Transverse colon (tissue), 4 donors: ENCODE results near the gene LDLRAP1. TPM values are rescaled to one million over a fixed set of nuclear protein-coding genes. Genes with fewer than 3 reads are reported as not detected.
"Not testable (repeated sequence)": the region's sequence is repeated elsewhere in the genome, so short reads cannot be mapped to it uniquely, and the experiment has no call there.

Experiments
- DNase-seq: peaks from one replicate; pipeline ENCODE4 v3.0.0-alpha.2; 2019
- H3K27ac ChIP-seq, 4 donors: fragments of 200-600 bp; sonication (generic); 2 replicates each; pipeline ENCODE4 v1.5.1; 2016 to 2018; ENCODE audit warnings: inconsistent platforms in 4 of 4
- H3K27me3 ChIP-seq: fragments of 200-600 bp; sonication (generic); 2 replicates; pipeline ENCODE4 v1.5.1; 2017; ENCODE audit warnings: inconsistent platforms
- H3K36me3 ChIP-seq, 4 donors: fragments of 200-600 bp; sonication (generic); 2 replicates each; pipeline ENCODE4 v1.5.1; 2017 to 2019; ENCODE audit warnings: inconsistent platforms in 4 of 4
- H3K4me1 ChIP-seq, 4 donors: fragments of 200-600 bp; sonication (generic); 2 replicates each; pipeline ENCODE4 v1.5.1; 2017 to 2020; ENCODE audit warnings: inconsistent platforms in 4 of 4
- H3K4me3 ChIP-seq, 4 donors: fragments of 200-600 bp; sonication (generic); 1 replicate in 1 of 4; 2 replicates in 3 of 4; pipeline versions ENCODE4 v1.5.1 to v1.6.1; 2017 to 2019; ENCODE audit warnings: inconsistent platforms in 4 of 4
- H3K9me3 ChIP-seq, 2 donors: fragments of 200-600 bp; sonication (generic); 2 replicates each; pipeline ENCODE4 v1.5.1; 2017 to 2019; ENCODE audit warnings: inconsistent platforms in 2 of 2
- EP300 ChIP-seq: sonication (generic); formaldehyde crosslinking; IDR thresholded peaks from one replicate; pipeline ENCODE4 v1.6.1; 2017; ENCODE audit warnings: antibody characterized with exemption, low read depth
- POLR2A ChIP-seq: fragments of 450-650 bp; IDR thresholded peaks from one replicate; pipeline ENCODE4 v1.6.1; 2016; ENCODE audit warnings: antibody characterized with exemption, mild to moderate bottlenecking, moderate library complexity
- POLR2AphosphoS5 ChIP-seq, 3 donors: sonication (generic); formaldehyde crosslinking; IDR thresholded peaks; one replicate each; pipeline ENCODE4 v1.6.1; 2016; ENCODE audit warnings: antibody characterized with exemption in 3 of 3
- WGBS, 2 donors: methylation state at CpG; one replicate each; pipeline ENCODE4 v1.1.5; 2018; ENCODE audit warnings: low coverage in 1 of 2; 5-methylcytosine and 5-hydroxymethylcytosine counted together
- in situ Hi-C, 4 donors: fragments of 200-750 bp; cut with MboI; loops; one replicate each; pipeline versions ENCODE4 v1.15.0 to v1.15.1; 2017; ENCODE audit warnings: low sequenced_read_pairs in 3 of 4, low pct_ligation_motif_present in 1 of 4, low pct_unique_long_range_greater_than_20kb in 1 of 4
- intact Hi-C: fragments of 100-400 bp; cut with DNase I; formaldehyde crosslinking; loops from one replicate; pipeline ENCODE4 v1.15.1; 2023; ENCODE audit warnings: low total_unique reads
- total RNA-seq, 4 donors: library from RNA; depleted of rRNA; stranded (reverse); fragments of >200 nt; gene quantifications; one replicate each; pipeline ENCODE4 v1.1.0, GENCODE V29; 2016
- TF ChIP-seq, protein P1 (sequence below), 5 experiments: fragments of 200-600 bp in 3 of 5; fragments of 450-650 bp in 2 of 5; sonication (generic) in 3 of 5; IDR thresholded peaks; 1 replicate in 2 of 5; 2 replicates in 3 of 5; pipeline ENCODE4 v1.5.1; 2016 to 2017; ENCODE audit warnings: antibody characterized with exemption in 5 of 5, inconsistent platforms in 3 of 5, mild to moderate bottlenecking in 2 of 5, moderate library complexity in 1 of 5

The LDLRAP1 gene
- total RNA-seq, 4 donors from 2014 or later, result 24.9 to 75.6 (median 37.8) TPM

DNA sequence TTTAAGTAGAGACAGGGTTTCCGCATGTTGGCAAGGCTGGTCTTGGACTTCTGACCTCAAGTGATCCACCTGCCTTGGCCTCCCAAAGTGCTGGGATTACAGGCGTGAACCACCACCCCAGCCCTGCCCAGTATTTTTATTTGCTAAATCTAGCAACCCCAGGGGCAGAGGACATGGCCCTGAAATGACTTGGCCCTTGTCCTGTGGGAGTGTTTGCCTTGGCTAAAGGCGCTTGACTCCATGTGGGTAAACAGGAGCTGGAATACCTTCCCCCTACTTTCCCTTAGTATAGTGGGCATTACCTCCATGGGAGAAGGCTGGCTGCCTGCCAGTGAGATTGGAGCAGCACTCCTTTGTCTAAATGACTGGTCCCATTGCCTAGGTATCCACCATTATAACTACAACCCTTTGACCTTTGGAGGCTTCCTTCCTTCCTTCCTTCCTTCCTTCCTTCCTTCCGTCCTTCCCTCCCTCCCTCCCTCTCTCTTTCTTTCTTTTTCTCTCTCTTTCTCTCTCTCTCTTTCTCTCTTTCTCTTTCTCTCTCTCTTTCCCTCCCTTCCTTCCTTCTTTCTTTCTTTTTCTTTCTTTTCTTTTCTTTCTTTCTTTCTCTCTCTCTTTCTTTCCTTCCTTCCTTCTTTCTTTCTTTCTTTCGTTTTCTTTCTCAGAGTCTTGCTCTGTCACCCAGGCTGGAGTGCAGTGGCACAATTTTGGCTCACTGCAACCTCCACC is 57.7 kb downstream of the LDLRAP1 start:
- H3K9me3 ChIP-seq, H3K27me3 ChIP-seq, H3K36me3 ChIP-seq, H3K4me3 ChIP-seq, intact Hi-C loops, H3K4me1 ChIP-seq: not testable (repeated sequence)
- in situ Hi-C loops, result loop anchor here in 1 of 4 donors (25.0 kb wide), 1 partner anchor 186 kb away; no protein-coding TSS in a partner anchor
- peak in 1 of 3 donors; percentile 19 for TF ChIP-seq POLR2AphosphoS5 (IDR thresholded peaks at IDR 0.05)
- 60 to 80% methylated on average over 2 to 5 of the region's 5 CpGs for WGBS, 2 donors
- peak; percentile 70 for DNase-seq
- peak overlapping the region in 1 of 4 donors; percentile 20 for H3K27ac ChIP-seq

- H3K36me3 ChIP-seq, H3K4me3 ChIP-seq, intact Hi-C loops, DNase-seq, H3K9me3 ChIP-seq, H3K27me3 ChIP-seq, H3K27ac ChIP-seq: not testable (repeated sequence)
- 99% methylated on average over 14 of the region's 55 CpGs; no CpG with 5 or more reads in 1 of the 2 donors for WGBS, 2 donors
- peaks cover 0 to 12% (median 2%) of the 10 kb centered on the region in 4 donors for H3K4me1 ChIP-seq
- in situ Hi-C loops, result loop anchor here in 1 of 4 donors (25.0 kb wide), 1 partner anchor 183 kb away; no protein-coding TSS in a partner anchor
Observed at GRCh38 chr1:25603779-25604538, 60.6 kb downstream of the LDLRAP1 start.

DNA sequence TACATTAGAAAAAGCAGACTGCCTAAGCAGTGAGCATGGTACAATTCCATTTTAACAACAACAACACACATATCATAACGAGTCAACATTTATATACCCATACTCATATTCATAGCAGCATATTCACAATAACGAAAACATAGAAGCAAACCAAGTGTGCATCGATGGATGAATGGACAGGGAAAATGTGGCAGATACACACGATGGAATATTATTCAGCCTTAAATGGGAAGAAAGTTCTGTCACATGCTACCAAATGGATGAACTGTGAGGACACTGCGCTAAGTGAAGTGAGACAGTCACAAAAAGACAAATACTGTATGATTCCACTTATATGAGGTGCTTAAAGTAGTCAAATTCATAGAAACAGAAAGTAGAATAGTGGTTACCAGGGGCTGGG is 63.7 kb downstream of the LDLRAP1 start:
- no peaks in the 10 kb centered on the region for H3K36me3 ChIP-seq
- in situ Hi-C loops, result loop anchor here in 1 of 4 donors (25.0 kb wide), 1 partner anchor 180 kb away; no protein-coding TSS in a partner anchor
- 89 to 90% methylated on average over 4 to 5 of the region's 5 CpGs for WGBS, 2 donors

GRCh38 chr1:25608488-25609178 is 65.2 kb downstream of the LDLRAP1 start:
- H3K4me1 ChIP-seq, result peaks cover 3 to 18% (median 7%) of the 10 kb centered on the region in 4 donors
- H3K36me3 ChIP-seq, result no peaks in the 10 kb centered on the region
- TF ChIP-seq, protein P1, sequence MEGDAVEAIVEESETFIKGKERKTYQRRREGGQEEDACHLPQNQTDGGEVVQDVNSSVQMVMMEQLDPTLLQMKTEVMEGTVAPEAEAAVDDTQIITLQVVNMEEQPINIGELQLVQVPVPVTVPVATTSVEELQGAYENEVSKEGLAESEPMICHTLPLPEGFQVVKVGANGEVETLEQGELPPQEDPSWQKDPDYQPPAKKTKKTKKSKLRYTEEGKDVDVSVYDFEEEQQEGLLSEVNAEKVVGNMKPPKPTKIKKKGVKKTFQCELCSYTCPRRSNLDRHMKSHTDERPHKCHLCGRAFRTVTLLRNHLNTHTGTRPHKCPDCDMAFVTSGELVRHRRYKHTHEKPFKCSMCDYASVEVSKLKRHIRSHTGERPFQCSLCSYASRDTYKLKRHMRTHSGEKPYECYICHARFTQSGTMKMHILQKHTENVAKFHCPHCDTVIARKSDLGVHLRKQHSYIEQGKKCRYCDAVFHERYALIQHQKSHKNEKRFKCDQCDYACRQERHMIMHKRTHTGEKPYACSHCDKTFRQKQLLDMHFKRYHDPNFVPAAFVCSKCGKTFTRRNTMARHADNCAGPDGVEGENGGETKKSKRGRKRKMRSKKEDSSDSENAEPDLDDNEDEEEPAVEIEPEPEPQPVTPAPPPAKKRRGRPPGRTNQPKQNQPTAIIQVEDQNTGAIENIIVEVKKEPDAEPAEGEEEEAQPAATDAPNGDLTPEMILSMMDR (IDR thresholded peaks at IDR 0.05), result peak; percentile 64 to 78 (median 74)
- TF ChIP-seq EP300, result no peak
- intact Hi-C loops, result no loop called here
- H3K27me3 ChIP-seq, result peaks cover 33% of the 10 kb centered on the region
- H3K27ac ChIP-seq, result no peak overlapping the region
- in situ Hi-C loops, result loop anchor here in 1 of 4 donors (25.0 kb wide), 1 partner anchor 179 kb away; no protein-coding TSS in a partner anchor
- no peak overlapping the region for H3K4me3 ChIP-seq
- no peaks in the 10 kb centered on the region for H3K9me3 ChIP-seq
- 12% methylated on average over 14 to 15 of the region's 15 CpGs for WGBS, 2 donors
- peak; percentile 89 for DNase-seq

More for the DNA sequence above, 63.7 kb downstream of the LDLRAP1 start:
- no peak for DNase-seq
- Histone ChIP-seq H3K9me3 (no peaks in the 10 kb centered on the region), H3K4me1 (peaks cover 3 to 18% (median 7%) of the 10 kb centered on the region in 4 donors), H3K4me3 (no peak overlapping the region), H3K27me3 (peaks cover 30% of the 10 kb centered on the region), H3K27ac (no peak overlapping the region)
- TF ChIP-seq EP300, result no peak
- no peak for TF ChIP-seq POLR2AphosphoS5 (IDR thresholded peaks at IDR 0.05)
- no peak for TF ChIP-seq POLR2A
- TF ChIP-seq, protein P1 (IDR thresholded peaks at IDR 0.05), result no peak
- intact Hi-C loops, result no loop called here
